CD1c-positive myeloid dendritic cell (primary cell): ENCODE data around the gene CHRDL1.
"Not testable (repeated sequence)": the region's sequence is repeated elsewhere in the genome, so short reads cannot be mapped to it uniquely, and the experiment has no call there.

Experiments
- DNase-seq: peaks from one replicate; pipeline ENCODE4 v3.0.0-alpha.2; 2016; ENCODE audit errors: extremely low spot score

CHRDL1 gene

DNA sequence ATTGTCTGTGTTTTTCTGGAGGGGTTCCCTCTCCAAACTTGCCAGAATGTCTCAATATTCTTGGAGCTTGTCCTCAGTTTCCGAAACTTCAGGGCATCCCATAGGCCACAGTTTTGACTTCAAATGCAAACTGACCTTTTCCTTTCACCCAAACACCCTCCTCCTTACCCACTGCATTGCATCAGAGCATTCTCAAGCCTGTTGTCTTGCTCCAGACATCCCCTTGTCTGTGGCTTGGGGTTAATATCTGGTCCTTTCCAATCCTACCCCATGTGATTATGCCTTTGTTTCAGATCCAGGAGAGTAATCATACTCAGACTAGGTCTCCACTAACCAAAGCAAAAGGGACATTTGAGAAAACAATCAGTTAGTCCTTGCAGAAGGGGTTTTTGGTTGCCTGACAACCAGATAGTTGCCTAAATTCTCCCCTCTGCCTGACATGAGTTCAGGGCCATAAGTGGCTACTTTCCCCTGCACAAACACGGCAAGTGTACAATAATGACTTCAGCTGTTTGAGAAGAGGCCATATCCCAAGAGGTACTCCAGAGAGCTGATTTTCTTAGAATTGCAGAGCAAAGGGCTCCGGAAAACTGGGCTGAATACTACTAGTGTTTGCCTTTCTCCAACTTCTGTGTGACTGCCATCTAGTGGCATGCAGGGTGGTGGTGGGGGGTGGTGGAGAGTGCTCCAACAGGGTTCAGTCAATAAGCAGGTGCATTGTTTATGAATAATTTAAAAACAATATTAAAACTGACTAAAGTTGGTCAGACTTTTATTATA lies 130.2 kb downstream of the CHRDL1 start:
- peak; percentile 13 for DNase-seq

- no peak for DNase-seq
These were observed 138.5 kb downstream of the CHRDL1 start for GRCh38 chrX:110657073-110657472.

- not testable (repeated sequence) for DNase-seq
These were observed 141.3 kb downstream of the CHRDL1 start for GRCh38 chrX:110654280-110654679.

DNA sequence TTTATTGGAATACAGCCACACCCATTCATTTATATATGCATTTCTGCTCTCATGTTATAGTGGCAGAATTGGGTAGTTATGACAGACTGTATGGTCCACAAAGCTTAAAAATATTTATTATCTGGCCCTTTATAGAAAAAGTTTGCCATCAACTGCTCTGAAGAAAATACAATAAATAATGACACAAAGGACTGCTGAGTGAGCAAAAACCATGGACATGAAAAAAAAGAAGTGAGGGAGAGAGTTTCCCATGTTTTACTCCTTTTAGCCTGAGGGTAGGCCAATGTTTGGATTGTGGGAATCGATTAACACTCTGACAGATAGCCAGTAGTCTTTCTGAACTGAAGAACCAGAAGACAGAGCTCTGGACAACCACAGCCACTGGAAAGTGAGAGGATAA lies 149.2 kb downstream of the CHRDL1 start:
- no peak for DNase-seq
